Ovary (tissue), 3 donors: ENCODE results near the gene MOB1A.

ENCODE experiments used
- POLR2A ChIP-seq: fragments of 450-650 bp; IDR thresholded peaks from one replicate; pipeline ENCODE4 v1.6.1; 2017; ENCODE audit warnings: antibody characterized with exemption, mild to moderate bottlenecking, moderate library complexity
- TF ChIP-seq, protein P1 (sequence below), 3 donors: fragments of 450-650 bp in 2 of 3; fragments of 200-600 bp in 1 of 3; IDR thresholded peaks; one replicate each; pipeline versions ENCODE4 v1.5.1 to v1.8.0; 2016 to 2022; ENCODE audit warnings: antibody characterized with exemption in 3 of 3, mild to moderate bottlenecking in 1 of 3
- donor health status: DM: no; HTN: no; CAD: no.

DNA sequence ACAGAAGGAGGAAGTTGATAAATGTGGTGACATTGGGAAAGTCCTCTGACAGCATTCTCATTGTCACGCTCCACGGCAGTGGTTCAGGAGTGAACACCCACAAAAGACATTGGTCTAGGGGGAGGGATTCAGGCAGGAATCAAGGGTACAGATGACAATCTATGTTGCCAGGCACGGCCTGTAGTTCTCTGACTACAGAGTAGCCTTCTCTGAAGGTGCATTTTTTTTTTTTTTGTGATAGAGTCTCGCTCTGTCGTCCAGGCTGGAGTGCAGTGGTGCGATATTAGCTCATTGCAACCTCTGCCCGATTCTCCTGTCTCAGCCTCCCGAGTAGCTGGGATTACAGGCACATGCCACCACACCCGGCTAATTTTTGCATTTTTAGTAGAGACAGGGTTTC is 7.4 kb upstream of the MOB1A start:
- TF ChIP-seq, protein P1, sequence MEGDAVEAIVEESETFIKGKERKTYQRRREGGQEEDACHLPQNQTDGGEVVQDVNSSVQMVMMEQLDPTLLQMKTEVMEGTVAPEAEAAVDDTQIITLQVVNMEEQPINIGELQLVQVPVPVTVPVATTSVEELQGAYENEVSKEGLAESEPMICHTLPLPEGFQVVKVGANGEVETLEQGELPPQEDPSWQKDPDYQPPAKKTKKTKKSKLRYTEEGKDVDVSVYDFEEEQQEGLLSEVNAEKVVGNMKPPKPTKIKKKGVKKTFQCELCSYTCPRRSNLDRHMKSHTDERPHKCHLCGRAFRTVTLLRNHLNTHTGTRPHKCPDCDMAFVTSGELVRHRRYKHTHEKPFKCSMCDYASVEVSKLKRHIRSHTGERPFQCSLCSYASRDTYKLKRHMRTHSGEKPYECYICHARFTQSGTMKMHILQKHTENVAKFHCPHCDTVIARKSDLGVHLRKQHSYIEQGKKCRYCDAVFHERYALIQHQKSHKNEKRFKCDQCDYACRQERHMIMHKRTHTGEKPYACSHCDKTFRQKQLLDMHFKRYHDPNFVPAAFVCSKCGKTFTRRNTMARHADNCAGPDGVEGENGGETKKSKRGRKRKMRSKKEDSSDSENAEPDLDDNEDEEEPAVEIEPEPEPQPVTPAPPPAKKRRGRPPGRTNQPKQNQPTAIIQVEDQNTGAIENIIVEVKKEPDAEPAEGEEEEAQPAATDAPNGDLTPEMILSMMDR (IDR thresholded peaks at IDR 0.05) = no peak
- no peak for TF ChIP-seq POLR2A
